ENCODE results near the gene IRS1. TPM values are rescaled to one million over a fixed set of nuclear protein-coding genes. Genes with fewer than 3 reads are reported as not detected.

Gene IRS1
- total RNA-seq, 1 donor from 2014 or later = 10.6 TPM

DNA sequence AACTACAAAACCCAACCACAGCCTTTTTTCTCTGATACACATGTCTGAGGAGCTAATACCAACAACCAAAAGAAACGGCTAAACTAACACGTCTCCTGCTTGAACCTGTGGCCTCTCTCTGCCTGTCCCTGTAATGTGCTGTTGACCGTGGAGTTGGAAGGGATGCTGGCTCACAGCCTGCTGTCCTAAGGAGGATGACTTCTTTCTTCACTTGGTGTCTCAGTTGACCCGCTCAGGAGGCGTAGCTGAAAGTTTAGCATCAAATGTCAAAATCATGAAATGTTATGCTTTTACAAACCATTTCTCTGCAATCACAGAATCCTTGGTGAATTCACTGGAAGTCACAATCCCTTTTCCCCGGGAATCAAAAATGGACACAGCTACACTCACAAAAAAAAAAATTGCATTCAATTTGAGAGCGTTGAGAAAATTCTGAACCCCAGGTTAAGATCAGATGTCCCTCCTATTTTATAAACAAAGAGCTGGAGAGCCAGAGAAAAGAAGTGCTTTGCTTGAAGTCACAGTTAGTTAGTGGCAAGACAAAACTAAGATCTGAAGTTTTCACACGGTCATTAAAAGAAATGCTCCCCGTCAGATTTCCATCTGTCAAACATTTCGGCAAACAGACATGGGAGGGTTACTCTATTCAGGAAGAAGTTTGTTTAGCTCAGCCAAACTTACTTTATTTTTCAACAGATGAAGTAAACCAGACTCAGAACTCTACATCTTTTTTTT, 74.3 kb downstream of the IRS1 start:
- no peaks in the 10 kb centered on the region for H3K27me3 ChIP-seq
- ATAC-seq = peak; percentile 35

DNA sequence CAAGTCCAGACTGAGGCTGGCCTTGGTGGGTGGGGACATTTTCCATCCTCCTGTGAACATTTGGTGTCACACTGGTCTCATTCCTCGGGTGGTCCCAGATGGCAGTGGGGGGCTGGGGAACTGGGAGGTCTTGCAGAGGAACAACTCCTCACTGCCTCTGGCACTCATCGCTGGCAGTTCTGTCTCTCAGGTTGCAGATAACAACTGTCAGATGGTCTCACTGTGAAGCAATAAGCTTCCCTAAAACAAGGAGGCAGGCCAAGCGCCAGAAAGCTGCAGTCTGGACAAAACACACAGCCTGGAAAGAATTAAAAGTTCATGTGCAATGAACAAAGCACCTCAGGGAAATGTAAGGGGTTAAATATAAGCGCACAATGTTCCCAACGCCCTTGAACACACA, 78.1 kb downstream of the IRS1 start:
- no peak for DNase-seq

More for the DNA sequence above, 74.3 kb downstream of the IRS1 start:
- no peaks in the 10 kb centered on the region for H3K36me3 ChIP-seq
- intact Hi-C loops (cut with DNase I) = no loop called here
- DNase-seq = no peak
- H3K4me3 ChIP-seq = no peak overlapping the region
- no peaks in the 10 kb centered on the region for H3K9me3 ChIP-seq
- H3K27ac ChIP-seq = no peak overlapping the region
- TF ChIP-seq, protein P1, sequence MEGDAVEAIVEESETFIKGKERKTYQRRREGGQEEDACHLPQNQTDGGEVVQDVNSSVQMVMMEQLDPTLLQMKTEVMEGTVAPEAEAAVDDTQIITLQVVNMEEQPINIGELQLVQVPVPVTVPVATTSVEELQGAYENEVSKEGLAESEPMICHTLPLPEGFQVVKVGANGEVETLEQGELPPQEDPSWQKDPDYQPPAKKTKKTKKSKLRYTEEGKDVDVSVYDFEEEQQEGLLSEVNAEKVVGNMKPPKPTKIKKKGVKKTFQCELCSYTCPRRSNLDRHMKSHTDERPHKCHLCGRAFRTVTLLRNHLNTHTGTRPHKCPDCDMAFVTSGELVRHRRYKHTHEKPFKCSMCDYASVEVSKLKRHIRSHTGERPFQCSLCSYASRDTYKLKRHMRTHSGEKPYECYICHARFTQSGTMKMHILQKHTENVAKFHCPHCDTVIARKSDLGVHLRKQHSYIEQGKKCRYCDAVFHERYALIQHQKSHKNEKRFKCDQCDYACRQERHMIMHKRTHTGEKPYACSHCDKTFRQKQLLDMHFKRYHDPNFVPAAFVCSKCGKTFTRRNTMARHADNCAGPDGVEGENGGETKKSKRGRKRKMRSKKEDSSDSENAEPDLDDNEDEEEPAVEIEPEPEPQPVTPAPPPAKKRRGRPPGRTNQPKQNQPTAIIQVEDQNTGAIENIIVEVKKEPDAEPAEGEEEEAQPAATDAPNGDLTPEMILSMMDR (IDR thresholded peaks at IDR 0.05) = no peak
- H3K4me1 ChIP-seq = peaks cover 19% of the 10 kb centered on the region

DNA sequence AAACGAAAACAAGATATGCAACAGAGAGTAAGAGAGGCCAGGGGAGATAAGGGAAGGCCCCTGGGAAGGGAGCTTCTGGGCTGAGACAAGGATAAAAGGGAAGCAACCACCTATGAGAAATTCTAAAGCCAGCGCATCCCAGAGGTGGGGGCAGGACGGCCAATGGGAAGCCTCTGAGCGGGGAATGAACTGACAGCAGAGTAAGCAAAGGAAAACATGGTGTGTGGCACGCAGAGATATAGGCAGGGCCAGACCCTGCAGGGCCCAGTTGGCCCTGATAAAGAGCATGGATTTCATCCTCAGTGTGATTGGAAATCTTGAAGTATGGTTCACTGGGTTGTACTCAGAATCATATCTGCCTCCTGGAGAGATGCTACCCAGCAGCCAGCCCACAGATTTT, 78.7 kb downstream of the IRS1 start:
- H3K27ac ChIP-seq = peak overlapping the region; percentile 5
- TF ChIP-seq, protein P1 (IDR thresholded peaks at IDR 0.05) = no peak
- no peaks in the 10 kb centered on the region for H3K36me3 ChIP-seq
- no peak for ATAC-seq
- peaks cover 19% of the 10 kb centered on the region for H3K4me1 ChIP-seq
- no peak for DNase-seq
- no peaks in the 10 kb centered on the region for H3K27me3 ChIP-seq
- H3K4me3 ChIP-seq = no peak overlapping the region
- intact Hi-C loops (cut with DNase I) = no loop called here
- no peaks in the 10 kb centered on the region for H3K9me3 ChIP-seq

More for the DNA sequence above, 78.1 kb downstream of the IRS1 start:
- Histone ChIP-seq H3K27me3 (no peaks in the 10 kb centered on the region), H3K36me3 (no peaks in the 10 kb centered on the region), H3K4me3 (no peak overlapping the region), H3K9me3 (no peaks in the 10 kb centered on the region), H3K27ac (peak overlapping the region; percentile 5), H3K4me1 (peaks cover 19% of the 10 kb centered on the region)
- ATAC-seq = no peak
- intact Hi-C loops (cut with DNase I) = no loop called here
- TF ChIP-seq, protein P1 (IDR thresholded peaks at IDR 0.05) = no peak

DNA sequence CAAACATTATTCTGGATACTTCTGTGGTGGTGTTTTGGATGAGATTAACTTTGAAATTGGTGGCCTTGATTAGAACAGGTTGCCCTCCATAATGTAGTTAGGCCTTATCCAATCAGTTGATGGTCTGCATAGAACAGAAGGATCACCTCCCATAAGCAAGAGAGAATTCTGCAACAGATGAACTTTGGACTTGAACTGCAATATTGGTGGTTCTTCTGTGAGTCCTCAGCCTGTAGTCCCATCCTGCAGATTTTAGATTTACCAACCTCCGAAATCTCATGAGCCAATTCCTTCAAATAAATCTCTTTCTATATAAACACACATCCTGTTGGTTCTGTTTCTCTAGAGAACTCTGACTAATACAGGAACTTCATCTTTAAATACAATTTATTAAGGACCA, 81.9 kb downstream of the IRS1 start:
- ATAC-seq (no peak), DNase-seq (no peak)
- H3K4me1 ChIP-seq = no peaks in the 10 kb centered on the region
- no peak overlapping the region for H3K4me3 ChIP-seq
- no peak overlapping the region for H3K27ac ChIP-seq
- TF ChIP-seq, protein P1 (IDR thresholded peaks at IDR 0.05) = no peak
- H3K36me3 ChIP-seq = no peaks in the 10 kb centered on the region
- intact Hi-C loops (cut with DNase I) = no loop called here
- H3K9me3 ChIP-seq = no peaks in the 10 kb centered on the region
- H3K27me3 ChIP-seq = no peaks in the 10 kb centered on the region

DNA sequence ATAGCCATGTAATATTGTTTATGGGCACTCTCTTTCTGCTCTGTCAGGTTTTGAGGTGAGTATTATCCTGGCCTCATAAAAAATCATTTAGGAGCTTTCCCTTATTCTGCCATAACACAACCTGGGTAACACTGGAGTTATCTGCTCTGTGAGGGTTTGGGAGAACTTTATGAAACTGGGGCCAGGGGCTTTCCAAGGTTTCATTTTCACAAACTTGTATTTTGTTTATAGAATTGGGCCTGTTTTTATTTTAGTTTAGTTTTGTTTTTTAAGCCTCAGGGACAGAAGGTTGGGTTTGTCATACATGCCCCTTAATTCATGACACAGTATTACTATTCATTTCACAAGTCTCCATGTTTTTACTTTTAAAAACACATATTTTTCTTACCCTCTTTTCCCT, 83.5 kb downstream of the IRS1 start:
- DNase-seq (no peak), ATAC-seq (no peak)
- no peaks in the 10 kb centered on the region for H3K27me3 ChIP-seq
- no peak overlapping the region for H3K4me3 ChIP-seq
- H3K4me1 ChIP-seq = no peaks in the 10 kb centered on the region
- H3K9me3 ChIP-seq = no peaks in the 10 kb centered on the region
- no peak overlapping the region for H3K27ac ChIP-seq
- no peaks in the 10 kb centered on the region for H3K36me3 ChIP-seq
- intact Hi-C loops (cut with DNase I) = no loop called here
- TF ChIP-seq, protein P1 (IDR thresholded peaks at IDR 0.05) = no peak
